GM19452 (cell line): ENCODE measurements around the gene OSBP.
A peak's percentile ranks its signal among the peaks of the same experiment; 100 is the strongest.

Experiments
- ATAC-seq: cut with Tn5 transposase; IDR thresholded peaks from one replicate; pipeline ENCODE4 v1.9.1; 2021; ENCODE audit not compliant: unreplicated experiment

The OSBP gene

DNA sequence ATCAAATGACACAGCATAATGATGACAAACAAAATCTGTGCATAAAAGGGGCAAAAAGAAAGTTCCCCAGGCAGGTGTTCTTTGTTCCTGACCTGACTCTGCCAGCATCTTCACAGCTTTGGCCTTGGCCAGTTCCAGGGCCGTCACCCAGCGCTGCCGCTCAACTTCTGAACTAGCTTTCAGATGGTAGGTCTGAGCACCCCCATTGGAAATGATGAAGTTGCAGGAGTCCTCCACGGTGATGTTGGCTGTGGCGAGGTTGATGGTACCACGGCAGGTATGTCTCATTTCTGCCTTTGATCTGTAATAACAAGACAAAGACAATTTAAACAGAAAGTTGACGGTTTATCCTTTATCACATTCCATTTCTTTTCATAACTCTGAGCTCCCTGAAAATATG is 5.3 kb downstream of the OSBP start:
- ATAC-seq = no peak

DNA sequence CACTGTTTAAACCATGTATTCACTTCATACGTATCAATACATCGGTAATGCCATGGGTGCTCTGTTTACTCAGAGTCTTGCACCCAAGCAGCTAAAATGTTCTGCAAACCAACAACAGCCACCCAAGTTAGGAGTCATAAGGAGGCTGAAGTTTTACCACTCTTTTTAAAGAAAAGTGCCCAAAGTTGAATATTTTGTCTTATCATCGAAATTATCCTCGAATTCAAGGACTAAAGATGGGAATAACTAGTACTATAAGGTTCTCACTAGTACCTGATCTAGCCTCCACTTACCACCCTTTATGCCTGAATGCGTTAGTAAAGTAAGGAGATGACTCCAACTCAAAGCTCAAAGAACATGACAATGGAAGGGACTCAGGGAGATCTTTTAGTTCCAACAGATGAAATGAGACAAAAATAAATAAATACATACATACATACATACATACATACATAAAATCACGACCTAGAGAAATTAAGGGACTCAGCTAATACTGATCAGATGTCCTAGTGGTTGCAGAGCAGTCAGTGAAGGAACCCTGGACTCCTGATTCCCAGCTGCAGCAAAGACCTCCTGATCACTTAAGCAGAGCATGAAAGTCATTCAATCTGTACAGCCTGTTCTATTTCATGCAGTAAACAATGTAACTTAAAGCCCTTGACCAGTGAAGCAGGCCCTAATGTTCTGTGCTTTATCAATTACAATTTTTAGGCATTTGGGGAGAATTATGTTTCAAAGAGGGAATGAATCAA is 7.7 kb downstream of the OSBP start:
- no peak for ATAC-seq

DNA sequence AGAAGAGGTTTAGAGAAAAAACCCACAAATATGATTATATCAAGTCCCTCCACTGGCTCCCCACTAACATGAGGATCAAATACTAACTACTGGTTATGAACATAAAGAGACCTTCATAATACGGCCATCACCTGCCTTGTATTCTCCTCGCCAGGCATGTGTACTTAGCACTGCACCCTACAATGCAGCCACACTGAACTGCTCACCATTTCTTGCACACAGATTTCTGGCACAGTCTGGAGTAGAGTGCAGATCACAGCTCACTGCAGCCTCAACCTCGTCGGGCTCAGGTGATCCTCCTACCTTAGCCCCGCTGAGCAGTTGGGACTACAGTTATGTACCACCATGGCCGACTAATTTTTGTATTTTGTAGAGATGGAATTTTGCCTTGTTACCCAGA is 13.1 kb downstream of the OSBP start:
- ATAC-seq = no peak

DNA sequence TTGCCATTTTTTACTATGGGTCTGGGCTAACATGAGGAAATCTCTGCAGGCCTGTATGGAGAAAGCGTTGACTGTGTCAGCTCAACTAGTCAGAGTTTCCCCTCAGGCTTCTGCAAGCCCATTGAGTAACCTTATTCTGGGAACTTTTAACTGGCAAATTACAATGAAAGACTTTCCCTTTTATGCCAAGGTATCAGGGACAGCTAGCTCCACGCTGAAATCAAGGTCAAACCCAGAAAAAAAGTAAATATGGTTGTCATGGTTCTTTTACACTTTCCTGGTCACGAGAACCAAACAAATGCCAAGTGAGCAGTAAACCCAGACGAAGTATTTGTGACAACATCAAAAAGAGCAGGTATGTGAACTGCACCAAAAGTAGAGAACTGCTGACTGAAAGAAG is 13.8 kb downstream of the OSBP start:
- no peak for ATAC-seq

DNA sequence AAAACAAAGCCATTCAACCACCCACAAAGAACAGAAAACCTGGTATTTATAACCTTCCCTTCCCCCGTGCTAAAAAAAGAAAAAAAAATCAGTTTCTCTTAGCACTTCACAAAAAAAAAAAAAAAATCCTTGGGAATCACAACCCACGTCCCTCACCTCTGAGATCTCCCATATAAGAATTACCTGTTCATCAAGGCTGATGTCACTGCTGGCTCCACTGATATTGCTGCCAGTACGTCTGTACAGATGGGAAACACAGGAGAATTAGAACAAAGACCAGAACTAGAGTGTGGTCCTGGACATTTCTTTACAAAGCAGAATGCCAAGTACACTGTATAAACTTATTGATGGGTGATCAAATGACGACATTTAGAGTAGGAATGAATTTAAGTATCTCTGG is 14.9 kb downstream of the OSBP start:
- no peak for ATAC-seq

DNA sequence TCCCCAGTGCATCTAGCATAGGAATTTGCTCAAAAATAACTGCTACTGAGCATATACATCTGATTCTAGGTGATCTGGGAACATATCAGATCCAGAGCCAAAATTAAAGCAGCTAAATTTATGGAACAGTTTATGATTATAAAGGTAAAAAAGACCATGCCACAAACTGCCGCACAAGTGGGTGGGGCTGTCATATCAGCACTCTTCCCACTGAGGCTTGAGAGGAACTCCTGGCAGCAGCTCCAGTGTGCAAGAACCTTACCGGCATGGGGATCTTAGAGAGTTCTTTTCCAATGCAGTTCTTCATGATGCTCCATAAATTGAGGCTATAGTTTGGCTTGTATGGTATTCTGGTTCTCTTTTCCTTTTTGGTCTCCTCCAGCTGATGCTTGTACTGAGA is 15.3 kb downstream of the OSBP start:
- ATAC-seq = no peak

DNA sequence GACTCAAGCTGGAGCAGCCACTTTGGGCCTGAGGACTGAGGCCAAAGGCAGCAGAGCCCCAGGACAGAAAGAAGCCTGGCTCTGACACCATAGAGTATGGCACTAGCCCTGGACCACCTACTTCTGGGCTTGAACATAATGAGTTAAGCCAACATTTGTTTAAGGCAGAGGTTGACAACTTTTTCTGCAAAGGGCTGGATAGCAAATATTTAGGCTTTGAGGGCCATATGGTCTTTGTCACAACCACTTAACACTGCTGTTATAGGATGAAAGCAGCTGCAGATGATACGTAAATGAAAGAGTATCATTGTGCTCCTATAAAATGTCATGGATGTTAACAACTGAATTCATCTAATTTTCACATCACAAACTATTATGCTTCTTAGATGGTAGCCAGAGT is 16.6 kb downstream of the OSBP start:
- ATAC-seq = no peak

DNA sequence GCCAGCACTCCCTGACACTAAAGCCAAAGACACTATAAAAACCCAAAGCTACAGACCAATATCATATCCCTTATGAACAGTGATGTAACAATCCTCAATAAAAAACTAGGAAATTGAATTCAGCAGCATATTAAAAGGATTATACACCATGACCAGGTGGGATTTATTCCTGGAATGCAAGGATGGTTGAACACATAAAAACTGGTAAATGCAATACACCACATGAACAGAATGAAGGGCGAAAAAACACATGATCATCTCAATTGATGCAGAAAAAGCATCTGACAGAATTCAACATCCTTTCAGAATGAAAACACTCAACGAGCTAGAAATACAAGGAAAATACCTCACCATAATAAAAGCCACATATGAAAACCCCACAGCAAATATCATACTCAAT is 31.3 kb downstream of the OSBP start:
- ATAC-seq = no peak

DNA sequence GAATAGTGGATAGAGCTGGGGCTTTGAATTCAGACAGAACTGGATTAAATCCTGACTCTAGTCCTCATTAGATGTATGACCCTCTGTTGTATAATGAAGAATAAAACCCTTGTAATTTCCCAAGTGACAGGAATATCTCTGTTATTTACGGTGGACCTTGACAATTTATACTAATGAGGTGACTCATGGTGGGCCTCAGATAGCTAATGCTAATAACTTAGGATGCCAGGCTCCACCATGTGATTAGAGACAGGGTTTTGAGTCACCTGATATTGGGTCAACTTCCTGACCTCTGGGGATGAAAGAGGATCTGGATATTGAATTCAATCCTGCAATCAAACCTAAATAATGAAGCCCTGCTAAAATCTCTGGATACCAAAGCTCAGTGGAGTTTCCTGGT is 33.6 kb downstream of the OSBP start:
- no peak for ATAC-seq

DNA sequence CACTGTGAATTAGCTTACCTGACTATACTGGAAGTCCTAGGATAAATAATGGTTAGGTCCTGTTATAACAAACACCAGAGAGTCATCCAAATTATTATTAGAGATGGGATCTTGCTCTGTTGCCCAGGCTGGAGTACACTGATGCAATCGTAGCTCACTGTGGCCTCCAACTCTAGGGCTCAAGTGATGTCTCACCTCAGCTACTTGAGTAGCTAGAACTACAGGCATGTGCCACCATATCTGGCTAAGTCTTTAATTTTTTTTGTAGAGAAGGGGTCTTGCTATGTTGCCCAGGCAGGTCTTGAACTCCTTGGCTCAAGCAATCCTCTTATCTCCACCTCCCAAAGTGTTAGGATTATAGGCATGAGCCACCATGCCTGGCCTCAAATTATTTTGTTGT is 37.2 kb downstream of the OSBP start:
- ATAC-seq = no peak

DNA sequence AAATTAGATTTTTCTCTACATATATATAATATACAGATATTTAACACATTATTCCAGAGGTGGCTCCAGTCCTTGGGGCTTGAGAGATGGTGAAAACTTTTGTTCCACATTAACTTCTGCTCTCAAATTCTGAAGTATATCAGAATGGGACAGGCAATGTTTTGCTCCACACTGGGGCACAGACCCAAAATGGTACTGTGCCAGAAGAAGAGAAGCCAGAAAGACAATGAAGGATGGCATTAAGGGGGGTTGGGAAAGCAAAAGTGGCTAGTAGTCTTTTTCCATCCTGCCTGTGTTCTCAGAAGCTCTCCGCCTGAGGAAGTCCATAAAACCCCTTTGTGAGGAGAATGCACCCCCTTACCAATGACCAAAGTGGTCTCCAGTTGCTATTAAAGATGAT is 40.1 kb downstream of the OSBP start:
- no peak for ATAC-seq

DNA sequence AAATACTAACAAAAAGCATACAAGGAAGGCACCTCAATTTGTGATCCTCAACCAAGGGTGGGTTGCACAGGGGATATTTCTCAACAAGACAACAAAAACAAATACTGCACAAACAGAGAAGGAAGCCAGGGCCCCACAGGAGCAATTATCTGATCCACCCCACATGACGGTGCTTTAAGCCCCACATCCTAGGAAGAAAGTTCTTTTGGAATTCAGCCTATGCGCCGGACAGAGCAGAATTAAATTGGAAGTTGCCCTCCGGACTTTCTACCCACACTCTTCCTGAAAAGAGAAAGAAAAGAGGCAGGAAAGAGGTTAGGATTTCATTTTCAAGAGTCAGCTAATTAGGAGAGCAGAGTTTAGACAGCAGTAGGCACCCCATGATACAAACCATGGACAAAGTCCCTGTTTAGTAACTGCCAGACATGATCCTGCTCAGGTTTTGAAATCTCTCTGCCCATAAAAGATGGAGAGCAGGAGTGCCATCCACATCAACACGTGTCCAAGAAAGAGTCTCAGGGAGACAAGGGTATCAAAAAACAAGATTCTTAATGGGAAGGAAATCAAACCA is 40.6 kb downstream of the OSBP start:
- ATAC-seq = no peak

DNA sequence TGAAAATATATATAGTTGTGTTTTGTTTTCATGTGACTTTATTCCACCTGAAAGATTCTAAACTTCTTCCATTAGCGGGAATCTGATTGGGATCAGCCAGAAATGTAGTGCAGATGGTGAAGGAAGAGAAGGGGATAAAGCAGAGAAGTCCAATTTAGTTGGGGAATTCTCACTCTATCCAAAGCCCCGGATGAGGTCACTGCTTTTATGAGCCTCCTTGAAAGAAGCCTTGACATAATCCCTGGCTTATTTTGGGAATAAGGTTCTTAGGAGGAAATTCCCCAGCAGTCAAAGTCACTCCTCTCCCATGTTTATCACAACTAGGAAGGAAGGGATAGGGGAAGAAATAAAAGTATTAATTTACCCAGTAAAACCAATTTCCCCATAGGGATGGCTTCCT is 41.1 kb downstream of the OSBP start:
- no peak for ATAC-seq

DNA sequence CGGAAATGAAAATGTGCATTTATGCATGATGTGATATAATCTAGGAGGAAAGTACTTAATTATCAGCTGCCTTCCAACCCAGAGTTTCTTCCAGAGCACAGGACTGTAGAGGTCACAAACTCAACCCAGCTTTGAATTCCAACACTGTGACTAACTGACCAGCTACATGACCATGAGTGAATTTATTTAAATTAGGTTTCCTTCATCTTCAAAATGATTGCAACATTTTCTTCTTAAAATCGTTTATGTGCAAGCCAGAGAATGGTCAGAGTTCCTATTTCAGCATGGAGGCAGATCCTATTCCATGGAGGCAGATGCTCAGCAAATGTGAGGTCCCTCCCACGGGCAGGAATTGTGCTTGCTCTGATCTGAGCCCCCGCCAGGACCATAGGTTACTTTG is 42.4 kb downstream of the OSBP start:
- ATAC-seq = no peak

DNA sequence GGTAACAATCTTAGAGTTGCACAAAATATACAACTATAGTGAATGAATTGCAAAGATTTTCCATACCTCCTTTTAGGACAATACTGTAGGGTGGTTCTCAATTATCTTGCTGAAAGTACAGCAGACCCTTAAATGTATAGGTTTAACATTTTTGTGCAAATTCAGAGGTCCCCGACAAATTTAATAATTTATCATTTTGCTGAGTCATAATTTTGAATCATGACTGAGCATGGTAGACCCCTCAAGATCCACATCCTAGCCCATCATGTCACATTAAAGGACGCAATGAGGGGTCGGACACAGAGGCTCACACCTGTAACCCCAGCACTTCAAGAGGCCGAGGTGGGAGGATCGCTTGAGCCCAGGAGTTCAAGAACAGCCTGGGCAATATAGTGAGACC is 43.5 kb downstream of the OSBP start:
- no peak for ATAC-seq

DNA sequence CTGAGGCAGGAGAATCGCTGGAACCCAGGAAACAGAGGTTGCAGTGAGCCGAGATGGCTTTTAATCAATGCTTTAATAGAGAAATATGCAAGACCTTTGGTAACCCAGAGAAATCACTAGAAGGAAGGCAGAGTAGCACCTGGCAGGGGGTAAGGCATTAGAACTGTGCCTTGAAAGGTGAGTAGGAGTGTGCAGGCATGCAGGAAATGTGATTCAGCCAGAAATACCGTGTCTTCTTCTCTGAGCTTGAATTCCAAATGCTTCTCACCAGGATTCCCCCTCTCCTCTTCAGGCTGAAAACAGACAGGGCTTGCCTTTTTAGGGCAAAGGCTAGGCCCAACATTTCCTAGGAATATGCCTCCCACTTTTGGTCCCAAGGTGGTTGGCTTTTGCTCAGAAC is 53.3 kb downstream of the OSBP start:
- ATAC-seq = no peak

DNA sequence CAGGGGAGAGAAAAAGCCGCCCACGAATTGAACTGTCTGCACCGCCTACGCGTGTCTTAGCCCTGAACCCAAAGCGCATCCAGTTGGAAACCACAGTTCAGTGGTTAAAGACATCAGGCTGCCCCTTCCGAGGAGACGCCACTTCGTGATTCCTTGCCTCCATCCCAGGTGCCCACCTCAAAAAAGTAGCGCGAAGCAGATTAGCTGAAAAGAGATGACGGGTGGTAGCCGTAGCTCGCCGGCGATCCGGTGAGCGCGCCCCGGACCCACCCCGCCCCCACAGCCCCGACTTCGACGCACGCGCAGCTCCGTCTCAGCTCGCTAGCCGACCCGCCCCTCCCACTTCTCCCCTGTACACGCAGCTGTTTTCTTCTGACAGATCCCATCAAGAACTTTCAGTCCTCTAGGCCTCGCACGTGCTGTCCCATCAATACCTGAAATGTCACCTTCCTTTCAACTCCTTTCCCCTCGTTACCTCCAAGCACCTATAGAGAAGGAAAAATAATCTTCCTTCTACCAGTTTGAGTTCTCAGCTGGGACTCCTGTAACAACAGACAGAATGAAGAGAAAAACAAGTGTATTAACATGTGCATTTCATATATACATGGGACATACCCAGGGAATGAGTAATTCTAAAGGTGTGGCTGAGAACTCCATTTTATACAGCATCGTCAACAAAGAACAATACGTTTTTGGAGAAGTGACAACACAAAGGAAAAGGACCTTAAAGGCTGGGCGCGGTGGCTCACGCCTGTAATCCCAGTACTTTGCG is 54.7 kb downstream of the OSBP start:
- peak; percentile 39 for ATAC-seq

DNA sequence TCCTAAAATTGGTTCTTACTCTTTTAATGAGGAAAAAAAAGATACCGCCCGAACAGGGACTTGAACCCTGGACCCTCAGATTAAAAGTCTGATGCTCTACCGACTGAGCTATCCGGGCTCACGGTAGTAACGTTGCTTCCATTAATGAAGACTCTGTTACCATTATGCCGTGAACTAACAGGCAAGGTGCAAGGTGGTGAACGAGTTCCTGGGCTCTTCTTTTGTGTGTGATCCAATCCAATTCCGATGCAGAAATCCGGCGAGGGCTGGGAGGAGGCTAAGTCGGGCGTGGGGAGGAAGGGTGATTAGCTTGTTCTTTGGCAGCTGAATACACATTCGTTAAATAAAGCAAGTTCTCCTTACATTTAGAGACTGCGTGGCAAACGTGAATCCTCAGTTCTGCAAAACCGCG is 55.3 kb downstream of the OSBP start:
- peak; percentile 34 for ATAC-seq

DNA sequence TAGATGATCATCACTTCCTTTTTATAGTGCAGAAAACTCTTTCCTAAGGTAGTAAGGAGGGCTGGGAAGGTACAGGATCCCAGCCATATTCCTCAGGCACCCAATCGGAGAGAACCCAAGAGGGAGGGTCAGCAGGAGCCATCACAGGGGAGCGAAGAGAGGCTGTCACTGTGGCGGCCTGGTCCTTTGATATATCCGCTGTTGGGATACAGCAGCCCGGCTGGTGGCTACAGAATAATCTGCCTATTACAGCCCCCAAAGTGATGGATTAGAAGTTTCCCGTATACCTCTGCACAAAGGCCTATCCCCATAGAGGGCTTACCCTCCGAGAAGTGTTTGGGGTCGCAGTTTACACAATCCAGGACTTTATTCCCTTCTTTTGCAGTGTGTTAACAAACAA is 55.7 kb downstream of the OSBP start:
- no peak for ATAC-seq

DNA sequence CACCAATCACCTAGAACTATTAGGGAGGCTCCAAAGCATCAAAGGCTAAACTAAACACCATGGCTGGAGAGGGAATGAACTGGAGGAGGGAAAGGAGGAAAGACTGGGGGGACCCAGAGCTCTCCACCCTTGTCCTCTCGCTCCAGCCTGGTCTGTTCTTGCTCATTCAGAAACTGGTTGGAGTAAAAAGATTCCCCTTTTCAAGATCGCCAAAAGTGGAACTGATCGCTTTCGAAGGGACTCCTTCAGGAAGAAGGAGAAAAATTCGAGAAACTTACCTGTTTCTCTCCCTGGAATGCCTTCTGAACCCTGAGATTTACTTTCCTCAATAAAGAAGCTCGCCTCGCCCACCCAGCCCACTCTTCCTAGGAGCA is 57.3 kb downstream of the OSBP start:
- ATAC-seq = no peak

DNA sequence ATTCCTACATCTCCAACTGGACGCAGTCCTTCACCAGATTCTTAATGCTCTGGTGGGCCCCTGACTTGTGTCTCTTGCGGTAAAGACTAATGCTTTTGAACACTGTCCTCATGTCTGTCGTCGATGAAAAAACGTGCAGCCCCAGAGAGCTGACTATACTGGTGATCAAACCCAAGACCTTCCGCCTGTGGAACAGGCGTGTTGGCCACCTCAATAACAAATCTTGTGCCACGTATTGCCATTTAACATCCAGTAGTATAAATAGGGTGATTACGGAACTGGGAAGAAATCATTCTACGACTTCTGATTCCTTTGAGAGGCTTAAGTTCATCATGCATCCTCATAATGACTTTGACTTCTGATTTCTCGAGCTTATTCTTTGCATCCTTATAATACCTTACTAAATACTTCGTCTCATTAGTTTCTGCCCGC is 58.6 kb downstream of the OSBP start:
- peak; percentile 15 for ATAC-seq

DNA sequence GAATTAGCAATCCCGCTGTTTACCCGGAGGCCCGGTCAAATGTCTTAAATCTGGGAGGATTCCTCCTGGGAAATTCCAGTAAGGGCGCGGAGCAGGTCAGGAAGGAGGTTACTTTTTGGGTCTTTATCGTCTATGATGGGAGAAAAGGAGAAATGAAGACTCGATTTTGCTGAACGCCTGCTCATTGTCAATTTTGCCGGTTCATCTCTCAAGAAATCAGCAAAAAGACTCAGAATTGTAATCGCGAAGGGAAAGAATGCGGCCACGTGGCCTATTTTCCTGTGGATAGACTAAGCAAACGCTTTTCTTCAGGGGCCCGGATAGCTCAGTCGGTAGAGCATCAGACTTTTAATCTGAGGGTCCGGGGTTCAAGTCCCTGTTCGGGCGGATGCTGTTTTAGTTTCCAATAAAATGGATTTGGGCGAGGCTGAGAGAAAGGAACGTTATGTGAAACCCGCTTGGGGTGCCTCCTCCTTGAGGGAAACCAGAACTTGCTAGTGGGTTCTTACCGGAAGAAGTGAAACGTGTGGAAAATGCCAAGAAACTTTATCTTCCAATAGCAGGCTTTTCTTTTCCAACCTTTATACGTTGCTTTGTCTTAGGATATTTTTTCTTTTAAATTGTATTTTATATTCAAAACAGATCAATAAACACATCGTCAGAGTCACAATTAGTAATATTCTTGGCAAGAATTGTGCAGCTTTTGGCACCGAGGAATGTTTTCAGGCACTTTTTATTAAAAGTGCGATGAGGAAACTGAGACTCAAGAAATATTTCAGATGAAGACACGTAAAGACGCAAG is 59.3 kb downstream of the OSBP start:
- no peak for ATAC-seq
